Activated T-helper 1 cell treated with anti-CD3 and anti-CD28 coated beads, Interleukin-2, amount 50 U/mL, for 16 hours (primary cell): Measurements from ENCODE around the gene SPATA25.
A peak's percentile ranks its signal among the peaks of the same experiment; 100 is the strongest.
"Not testable (repeated sequence)": the region's sequence is repeated elsewhere in the genome, so short reads cannot be mapped to it uniquely, and the experiment has no call there.

Source experiments
- DNase-seq, 2 donors: peaks; one replicate each; pipeline ENCODE4 v3.0.0-alpha.2; 2020; ENCODE audit warnings: low read depth in 1 of 2, low spot score in 1 of 2

The SPATA25 gene

DNA sequence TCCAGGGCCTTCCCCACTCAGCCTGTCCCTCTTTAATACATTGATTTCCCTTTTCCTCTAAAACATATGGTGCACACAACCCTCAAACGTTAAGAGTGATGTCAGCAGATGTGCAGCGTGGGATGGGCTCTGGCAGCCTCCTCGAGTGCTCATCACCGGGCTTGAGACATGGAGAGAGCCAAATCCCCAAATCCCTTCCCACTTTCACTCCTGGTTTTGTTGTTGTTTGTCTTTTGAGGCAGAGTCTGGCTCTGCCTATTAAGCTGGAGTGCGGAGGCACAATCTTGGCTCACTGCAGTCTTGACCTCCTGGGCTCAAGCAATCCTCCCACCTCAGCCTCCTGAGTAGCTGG lies 30.3 kb upstream of the SPATA25 start:
- DNase-seq: no peak

- no peak for DNase-seq
Measured at GRCh38 chr20:45913116-45913515, 25.7 kb upstream of the SPATA25 start.

- no peak for DNase-seq
Measured at GRCh38 chr20:45912344-45912682, 24.9 kb upstream of the SPATA25 start.

DNA sequence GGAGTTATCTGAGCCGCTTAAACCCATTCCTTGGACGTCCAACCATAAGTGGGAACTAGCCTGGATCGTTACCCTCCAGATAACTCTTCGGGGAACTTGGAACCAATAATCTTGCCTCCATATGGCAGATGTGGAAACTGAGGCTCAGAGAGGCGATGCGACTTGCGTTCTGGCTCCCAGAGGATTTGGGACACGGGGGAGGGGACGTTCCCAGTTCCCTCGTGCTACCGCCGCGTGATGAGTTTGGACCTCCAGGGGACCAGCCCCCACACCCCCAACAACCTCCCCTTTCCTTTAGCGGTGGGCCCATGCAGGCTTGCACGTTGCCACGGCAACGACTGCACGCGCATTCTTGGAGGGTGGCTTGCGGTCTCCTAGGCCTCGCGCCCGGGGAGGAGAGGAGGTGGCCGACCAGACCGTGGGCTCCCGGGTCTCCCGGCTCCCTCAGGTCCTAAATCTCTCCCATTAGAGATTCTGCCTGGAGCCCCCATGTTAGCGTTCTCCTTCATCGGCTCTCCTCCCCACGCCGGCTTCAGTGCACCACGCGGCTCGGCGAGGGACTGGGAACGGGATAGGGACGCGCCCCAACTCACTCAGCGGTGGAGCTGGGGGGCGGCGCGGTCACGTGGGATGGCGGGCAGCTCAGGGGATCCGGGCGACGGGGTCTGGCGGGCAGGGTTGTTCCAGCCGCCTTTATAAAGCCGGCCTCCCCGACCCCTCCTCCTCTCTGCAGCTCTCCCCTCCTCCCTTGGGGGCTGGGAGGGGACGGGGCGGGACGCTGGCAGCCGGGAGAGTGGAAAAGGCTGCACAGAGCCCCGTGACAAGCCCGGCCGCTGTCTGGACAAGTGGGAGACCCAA lies 24.3 kb upstream of the SPATA25 start, which contains the start of gene PLTP:
Gene PLTP, minus strand, starts transcription at position 670 of the 858 bp plus-strand sequence. CDS start 703 bp downstream, outside the sequence.
- no peak for DNase-seq

DNA sequence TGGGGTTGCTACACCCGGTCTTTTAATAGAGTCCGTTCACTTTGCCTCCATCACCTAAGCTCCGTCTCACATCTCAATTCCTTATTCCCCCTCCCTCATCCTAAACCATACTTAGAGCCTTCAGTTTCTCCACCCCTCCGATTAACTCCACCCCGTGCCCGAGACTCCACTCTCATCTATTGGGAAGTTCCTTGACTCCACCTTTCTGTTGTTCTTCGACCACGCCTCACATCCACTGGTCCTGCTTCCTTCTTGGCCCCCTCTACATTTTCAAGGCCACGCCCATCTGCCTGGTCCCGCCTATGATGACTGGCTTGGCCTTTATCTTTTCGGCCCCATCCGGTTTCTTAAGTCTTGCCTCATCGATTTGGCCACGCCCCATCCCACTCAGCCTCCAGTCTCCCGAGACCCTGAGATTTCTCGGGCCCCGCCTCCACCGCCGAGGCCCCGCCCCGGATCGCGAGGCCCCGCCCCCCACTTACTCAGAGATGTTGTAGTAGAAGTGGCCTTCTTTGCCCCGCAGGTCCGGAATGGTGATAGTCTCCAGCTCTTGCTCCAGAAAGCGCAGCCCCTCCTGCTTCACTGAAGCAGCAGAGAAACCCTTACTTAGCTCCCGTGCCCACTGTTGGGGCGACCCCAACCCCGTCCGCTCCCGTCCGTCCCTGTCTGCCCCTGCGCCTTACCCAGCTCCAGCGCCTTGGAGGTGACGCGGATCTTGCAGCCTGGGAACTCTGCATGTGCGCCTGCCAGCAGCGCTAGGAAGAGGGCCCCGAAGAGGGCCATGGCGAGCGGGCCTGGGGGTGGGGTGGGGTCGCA lies 23.5 kb upstream of the SPATA25 start:
- peak; percentile 66 to 77 for DNase-seq

DNA sequence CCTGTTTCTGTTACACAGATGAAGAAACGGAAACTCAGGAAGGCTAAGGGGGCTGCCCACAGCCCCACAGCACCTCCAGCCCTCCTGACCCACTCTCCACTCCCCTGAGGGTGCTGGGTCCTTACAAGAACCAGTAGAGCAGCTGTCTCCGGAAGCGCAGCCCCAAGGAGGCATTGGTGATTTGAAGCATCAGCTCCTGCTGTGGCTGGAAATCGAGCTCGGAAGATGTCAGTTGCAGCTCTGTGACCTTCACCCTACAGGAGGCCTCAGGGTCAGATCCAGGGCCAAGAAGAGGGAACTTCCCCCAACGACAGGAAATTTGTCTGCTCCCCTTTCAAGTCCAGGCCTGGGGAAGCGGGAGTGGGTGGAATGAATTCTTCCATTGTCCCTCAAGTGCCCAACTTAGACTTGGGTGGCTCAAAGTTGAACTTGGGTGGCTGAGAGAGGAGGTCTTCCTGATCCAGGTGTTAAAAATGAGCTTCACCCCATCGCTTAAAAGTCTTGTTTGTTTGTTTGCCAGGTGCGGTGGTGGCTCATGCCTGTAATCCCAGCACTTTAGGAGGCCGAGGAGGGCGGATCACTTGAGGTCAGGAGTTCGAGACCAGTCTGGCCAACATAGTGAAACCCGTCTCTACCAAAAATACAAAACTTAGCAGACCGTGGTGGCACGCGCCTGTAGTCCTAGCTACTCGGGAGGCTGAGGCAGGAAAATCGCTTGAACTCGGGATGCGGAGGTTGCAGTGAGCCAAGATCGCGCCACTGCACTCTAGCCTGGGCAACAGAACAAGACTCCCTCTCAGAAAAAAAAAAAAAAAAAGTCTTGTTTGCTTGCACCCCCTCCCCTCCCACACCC lies 22.6 kb upstream of the SPATA25 start:
- no peak for DNase-seq

- no peak for DNase-seq
Measured at GRCh38 chr20:45909336-45909808, 21.9 kb upstream of the SPATA25 start.

DNA sequence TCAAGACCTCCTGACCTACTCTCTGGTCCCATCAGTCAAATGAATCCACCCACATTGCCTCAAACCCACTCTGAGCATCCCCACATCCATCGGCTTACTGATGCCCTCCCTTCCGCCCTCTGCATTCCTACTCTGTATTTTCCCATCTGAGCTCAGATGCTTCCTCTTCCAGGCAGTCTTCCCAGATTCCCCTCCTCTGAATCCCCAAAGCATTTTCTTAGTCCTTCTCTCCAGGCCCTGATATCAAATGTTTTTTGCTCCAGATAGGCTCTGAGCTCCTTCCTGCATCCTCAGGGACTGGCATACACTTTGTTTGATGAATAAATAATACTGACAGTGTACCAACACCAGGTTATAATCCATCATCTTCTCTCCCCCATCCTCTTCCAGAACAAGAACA lies 20.7 kb upstream of the SPATA25 start:
- no peak for DNase-seq

DNA sequence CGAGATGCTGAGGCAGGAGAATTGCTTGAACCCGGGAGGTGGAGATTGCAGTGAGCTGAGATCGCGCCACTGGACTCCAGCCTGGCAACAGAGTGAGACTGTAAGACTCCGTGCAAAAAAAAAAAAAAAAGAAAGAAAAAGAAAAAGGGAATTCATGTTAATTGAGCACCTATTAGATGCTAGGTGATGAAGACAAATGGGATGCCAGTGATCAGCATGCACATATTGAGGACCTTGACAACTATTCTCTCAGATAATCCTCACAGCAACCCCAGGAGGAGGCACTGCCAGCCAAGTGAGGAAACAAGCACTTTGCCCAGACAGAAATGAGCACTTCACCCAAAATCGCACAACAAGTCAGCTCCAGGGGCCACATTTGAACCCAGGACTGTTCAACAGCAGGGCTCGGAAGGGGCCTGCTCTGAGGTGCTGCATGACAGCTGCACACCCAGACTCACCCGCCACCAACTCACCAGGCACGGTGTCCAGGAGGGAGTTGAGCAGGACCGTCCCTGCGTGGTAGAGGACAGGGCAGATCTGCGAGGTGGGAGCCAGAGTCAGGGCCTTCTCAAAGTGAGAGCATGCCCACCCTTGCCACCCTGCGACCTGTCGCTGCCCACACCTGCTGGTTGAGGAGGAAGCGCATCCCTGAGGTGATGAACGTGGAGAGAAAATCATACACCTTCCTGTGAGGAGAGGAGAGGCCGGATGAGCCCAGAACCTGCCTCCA lies 20.0 kb upstream of the SPATA25 start:
- DNase-seq: no peak

GRCh38 chr20:45905505-45906079 lies 18.2 kb upstream of the SPATA25 start:
- DNase-seq: no peak

GRCh38 chr20:45904583-45905504 lies 17.4 kb upstream of the SPATA25 start:
- DNase-seq: no peak

DNA sequence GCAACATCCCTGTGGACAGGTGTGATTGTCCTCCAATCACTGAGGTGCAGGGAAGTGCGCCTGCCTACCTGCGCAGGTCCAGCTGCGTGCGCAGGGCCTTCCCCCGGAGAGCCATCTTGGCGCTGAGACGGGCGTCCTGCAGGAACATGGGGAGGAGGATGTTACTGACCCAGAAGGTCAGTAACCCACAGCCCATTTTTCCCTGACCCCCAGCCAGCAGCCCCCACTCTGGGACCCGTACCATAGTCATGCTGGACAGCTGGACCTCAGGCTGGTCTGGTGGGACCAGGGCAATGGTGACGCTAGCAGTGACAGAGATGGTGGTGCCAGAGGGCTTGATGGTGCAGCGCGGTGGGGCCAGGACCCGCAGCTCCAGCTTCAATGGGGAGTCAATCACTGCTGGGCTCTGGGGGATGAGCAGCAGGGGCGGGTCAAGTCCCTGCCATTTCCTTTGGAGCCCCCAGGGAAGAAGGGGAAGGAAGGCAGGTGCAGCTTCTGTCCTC lies 14.8 kb upstream of the SPATA25 start:
- DNase-seq: no peak

- DNase-seq: not testable (repeated sequence)
Measured at GRCh38 chr20:45901332-45901731, 13.9 kb upstream of the SPATA25 start.

- no peak for DNase-seq
Measured at GRCh38 chr20:45899046-45899835, 11.8 kb upstream of the SPATA25 start.

GRCh38 chr20:45898285-45898684 lies 10.9 kb upstream of the SPATA25 start:
- DNase-seq: no peak

- DNase-seq: no peak
Measured at GRCh38 chr20:45897692-45898091, 10.3 kb upstream of the SPATA25 start.

DNA sequence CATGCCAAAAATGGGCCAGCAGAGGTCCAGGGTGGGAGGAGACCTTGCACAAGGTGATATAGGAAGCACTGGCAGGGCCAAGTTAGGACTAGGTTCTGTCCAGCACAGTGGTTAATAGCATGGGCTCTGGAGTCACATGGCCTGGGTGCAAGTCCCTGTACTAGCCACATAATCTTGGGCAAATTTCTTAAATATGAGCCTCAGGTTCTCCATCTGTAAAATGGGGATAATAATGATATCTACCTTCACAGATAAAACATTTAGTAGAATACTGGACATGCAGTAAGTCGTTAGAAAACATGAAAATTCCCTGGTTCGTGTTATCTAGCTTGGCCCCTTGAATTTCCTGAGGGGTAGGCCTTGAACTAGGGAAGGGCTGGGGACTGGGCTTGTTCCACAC lies 9.9 kb upstream of the SPATA25 start:
- no peak for DNase-seq

DNA sequence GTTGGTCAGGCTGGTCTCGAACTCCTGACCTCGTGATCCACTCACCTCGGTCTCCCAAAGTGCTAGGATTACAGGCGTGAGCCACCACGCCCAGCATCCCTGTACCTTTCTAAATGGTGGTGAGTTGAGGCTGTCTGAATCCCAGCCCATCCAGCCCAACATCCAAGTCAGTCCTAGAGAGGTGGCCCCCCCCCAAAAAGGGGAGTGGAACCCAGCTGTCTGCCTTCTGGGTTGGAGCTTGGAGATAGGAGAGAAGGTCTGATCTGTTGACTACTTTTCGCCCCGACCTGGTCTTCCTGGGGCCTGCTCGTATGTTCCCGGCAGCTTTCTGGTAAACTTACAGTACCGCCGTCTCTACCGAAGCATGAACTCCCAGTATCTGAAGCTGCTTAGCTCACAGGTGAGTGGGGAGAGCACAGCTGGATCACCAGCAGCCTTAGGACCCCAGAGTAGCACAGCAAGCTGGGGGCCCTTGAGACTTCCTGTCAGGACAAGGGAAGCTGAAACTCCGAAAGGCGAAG lies 9.3 kb upstream of the SPATA25 start:
- DNase-seq: no peak
